ENCODE results near the gene ANKRD44. TPM values are rescaled to one million over a fixed set of nuclear protein-coding genes. Genes with fewer than 3 reads are reported as not detected.

ANKRD44 gene
- total and polyA plus RNA-seq, 2 of the 8 experiments (the other 6 are each of a cell fraction or from before 2014, with no cell fraction given): 1.2 to 1.3 TPM

DNA sequence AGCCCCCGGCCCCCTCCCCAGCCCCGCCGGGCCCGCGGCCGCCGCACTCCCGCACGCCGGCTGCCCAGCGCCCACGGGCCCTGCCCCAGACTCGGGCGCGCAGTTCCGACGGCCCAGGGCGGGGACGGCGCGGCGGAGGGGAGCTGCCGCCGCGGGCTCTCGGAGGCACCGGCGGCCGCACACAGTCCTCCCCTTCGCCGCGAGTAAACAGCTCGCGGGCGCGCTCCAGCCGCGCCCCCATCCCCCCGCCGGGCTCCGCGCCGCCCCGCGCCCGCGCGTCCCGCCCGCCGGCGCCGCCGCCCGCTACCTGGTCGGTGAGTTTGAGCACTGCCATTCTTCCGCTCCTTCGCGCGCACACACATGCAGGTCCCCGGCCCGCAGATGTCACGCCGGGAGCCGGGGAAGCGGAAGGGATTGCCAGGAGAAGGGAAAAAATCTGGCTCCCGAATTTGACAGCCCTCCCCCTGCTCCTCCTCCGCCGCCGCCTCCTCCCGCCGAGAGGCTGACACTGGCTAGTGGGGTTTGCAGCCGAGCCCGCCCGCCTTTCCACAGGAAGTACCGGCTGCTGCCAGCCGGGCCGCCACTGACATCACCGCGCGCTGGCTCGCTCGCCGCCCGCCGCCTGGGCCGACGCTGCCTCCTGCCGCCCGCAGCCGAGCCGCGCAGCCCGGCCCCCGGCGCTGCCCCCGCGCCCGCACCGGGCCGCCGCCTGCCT, at the start of gene ANKRD44 (continued):
- TF ChIP-seq FOSL1 (IDR thresholded peaks at IDR 0.05; ENCODE audit: insufficient read depth, low read depth, low read length): no peak
- TF ChIP-seq SP2 (IDR thresholded peaks at IDR 0.05; ENCODE audit: low read length): no peak
- no peak for TF ChIP-seq SP1 (IDR thresholded peaks at IDR 0.05; ENCODE audit: low read depth, low read length)
- no peak for TF ChIP-seq TCF12 (IDR thresholded peaks at IDR 0.05; ENCODE audit: low read depth, low read length)
- TF ChIP-seq SAP30 (IDR thresholded peaks at IDR 0.05; ENCODE audit: insufficient read depth, insufficient replicate concordance, low read length): no peak
- no peak for TF ChIP-seq TEAD4 (IDR thresholded peaks at IDR 0.05; ENCODE audit: low read depth, low read length)
- no peak for TF ChIP-seq YY1 (IDR thresholded peaks at IDR 0.05; ENCODE audit: low read depth, low read length)
- no peak for TF ChIP-seq NANOG (IDR thresholded peaks at IDR 0.05; ENCODE audit: insufficient read depth, low read depth, low read length, poor library complexity, severe bottlenecking)
- TF ChIP-seq EGR1 (IDR thresholded peaks at IDR 0.05; ENCODE audit: borderline replicate concordance, low read depth, low read length): no peak
- no peak for TF ChIP-seq TBP (IDR thresholded peaks at IDR 0.05; ENCODE audit: low read depth, low read length)
- no peak for TF ChIP-seq SRF (IDR thresholded peaks at IDR 0.05; ENCODE audit: low read depth, low read length)
- TF ChIP-seq SUZ12 (IDR thresholded peaks at IDR 0.05; ENCODE audit: low read length): no peak
- no peak for TF ChIP-seq HDAC2 (IDR thresholded peaks at IDR 0.05; ENCODE audit: borderline replicate concordance in 1 of 2, low read depth in 2 of 2, low read length in 2 of 2)
- TF ChIP-seq KDM1A (IDR thresholded peaks at IDR 0.05; ENCODE audit: borderline replicate concordance, low read length): no peak
- no peak for TF ChIP-seq RFX5 (IDR thresholded peaks at IDR 0.05; ENCODE audit: borderline replicate concordance, low read depth, low read length)
- no peak for TF ChIP-seq BCL11A (IDR thresholded peaks at IDR 0.05; ENCODE audit: low read depth in 2 of 2, low read length in 2 of 2)
- TF ChIP-seq ASH2L (IDR thresholded peaks at IDR 0.05; ENCODE audit: low read length): no peak
- no peak for TF ChIP-seq GABPA (IDR thresholded peaks at IDR 0.05; ENCODE audit: borderline replicate concordance, insufficient read depth, low read length)
- TF ChIP-seq PHF8 (conservative IDR thresholded peaks at IDR 0.05; ENCODE audit: low read depth, low read length): peak; percentile 12; the same call in 1 of the 2 replicates

Measured in H1 (cell line).